CMK (cell line): ENCODE results near the gene EMC9.

ENCODE experiments used
- DNase-seq: peaks from one replicate; pipeline ENCODE4 v3.0.0-alpha.2; 2010; ENCODE audit warnings: low read depth

Gene EMC9

DNA sequence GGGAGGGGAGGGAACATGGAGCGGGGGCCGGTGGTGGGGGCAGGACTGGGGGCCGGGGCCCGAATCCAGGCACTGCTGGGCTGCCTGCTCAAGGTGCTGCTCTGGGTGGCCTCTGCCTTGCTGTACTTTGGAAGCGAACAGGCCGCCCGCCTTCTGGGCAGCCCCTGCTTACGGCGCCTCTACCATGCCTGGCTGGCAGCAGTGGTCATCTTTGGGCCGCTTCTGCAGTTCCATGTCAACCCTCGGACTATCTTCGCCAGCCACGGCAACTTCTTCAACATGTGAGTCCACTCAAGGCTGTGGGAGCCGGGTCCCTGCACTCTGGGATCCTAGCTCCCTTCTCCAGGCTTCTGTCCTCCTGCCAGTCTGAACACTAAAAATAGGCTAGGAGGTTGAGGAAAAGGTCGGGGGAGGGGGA, 9.8 kb downstream of the EMC9 start:
- no peak for DNase-seq

GRCh38 chr14:24130717-24131548, 10.5 kb downstream of the EMC9 start:
- DNase-seq, result no peak

DNA sequence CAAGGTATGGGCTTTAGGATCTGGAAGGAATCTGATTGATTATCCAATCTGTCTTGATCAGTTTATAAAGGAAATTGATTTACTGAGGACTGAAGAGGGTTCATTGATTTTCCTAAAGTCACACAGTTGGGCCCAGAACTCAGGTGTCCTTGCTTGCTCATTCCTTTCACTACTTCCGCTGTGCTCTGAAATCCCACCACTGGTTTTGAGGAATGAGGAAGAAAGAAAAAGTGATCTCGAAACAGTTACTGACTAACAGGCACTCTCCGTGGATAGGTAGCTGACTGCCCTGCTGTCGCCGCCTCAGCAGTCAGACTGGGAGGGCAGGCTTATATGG, 11.0 kb downstream of the EMC9 start, which contains the start of gene FITM1:
Gene FITM1 (plus strand): TSS at position 280 of the 337 bp plus-strand sequence. CDS start 905 bp downstream, outside the sequence.
- DNase-seq, result no peak

- no peak for DNase-seq
Observed at GRCh38 chr14:24129410-24129998, 11.9 kb downstream of the EMC9 start.

DNA sequence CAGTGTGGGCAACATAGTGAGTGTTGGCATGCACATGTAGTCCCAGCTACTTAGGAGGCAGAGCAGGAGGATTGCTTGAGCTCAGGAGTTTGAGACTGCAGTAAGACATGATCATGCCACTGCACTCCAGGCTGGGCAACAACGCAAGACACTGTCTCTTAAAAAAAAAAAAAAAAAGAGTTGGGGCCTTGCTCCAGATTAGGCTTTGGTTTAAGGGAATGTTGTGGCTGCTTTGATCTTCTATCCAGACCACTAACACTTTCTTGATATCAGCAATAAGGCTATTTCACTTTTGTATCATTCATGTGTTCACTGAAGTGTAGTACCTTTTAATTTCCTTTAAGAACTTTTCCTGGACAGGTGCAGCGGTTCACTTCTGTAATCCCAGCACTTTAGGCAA, 13.7 kb downstream of the EMC9 start:
- no peak for DNase-seq

DNA sequence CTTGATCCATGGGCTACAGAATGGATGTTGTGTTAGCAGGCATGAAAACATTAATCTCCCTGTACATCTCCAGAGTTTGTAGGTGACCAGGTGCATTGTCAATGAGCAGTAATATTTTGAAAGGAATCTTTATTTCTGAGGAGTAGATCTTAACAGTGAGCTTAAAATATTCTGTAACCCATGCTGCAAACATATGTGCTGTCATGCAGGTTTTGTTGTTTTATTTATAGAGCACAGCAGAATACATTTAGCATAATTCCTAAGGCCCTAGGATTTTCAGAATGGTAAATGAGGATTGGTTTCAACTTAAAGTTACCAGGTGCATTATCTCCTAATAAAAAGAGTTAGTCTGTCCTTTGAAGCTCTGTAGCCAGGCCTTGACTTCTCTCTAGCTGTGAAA, 14.5 kb downstream of the EMC9 start:
- DNase-seq, result no peak

- DNase-seq, result no peak
Observed at GRCh38 chr14:24123424-24124417, 17.7 kb downstream of the EMC9 start.

GRCh38 chr14:24122898-24123297, 18.5 kb downstream of the EMC9 start:
- DNase-seq, result no peak

GRCh38 chr14:24122416-24122815, 19.0 kb downstream of the EMC9 start:
- DNase-seq, result no peak

DNA sequence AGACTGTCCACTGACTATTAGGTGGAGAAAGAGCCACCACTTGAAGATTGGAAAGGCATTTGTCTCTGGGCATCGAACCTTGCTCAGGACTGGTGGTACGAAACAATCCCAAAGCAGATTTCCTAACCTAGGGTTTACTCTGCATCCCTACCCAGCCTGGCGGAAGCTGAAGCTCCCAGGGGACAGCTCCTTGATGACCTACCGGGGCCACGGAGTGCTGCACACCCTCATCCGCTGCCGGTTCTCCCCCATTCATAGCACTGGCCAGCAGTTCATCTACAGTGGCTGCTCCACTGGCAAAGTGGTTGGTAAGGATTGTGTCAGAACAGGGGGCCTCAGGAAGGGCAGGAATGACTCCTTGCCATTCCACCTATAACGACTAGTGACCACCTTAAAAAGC, 20.2 kb downstream of the EMC9 start:
- DNase-seq, result no peak

- DNase-seq, result no peak
Observed at GRCh38 chr14:24119691-24120090, 21.7 kb downstream of the EMC9 start.

DNA sequence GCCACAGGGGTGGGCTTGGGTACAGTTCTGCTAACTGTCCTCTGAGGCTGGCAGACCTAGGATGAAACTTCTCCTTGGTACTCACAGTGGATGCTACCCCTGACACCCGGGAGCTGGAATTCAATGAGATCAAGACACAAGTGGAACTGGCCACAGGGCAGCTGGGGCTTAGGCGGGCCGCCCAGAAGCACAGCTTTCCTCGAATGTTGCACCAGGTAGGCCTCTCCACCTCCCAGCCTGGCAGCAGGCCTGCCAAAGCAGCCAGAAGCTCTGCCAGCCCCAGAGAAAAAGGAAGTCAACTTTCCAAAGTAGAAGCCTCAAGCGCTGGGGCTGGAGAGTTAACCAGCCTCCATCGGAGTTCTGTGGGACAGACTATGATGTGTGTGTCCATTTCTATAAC, 24.2 kb downstream of the EMC9 start:
- DNase-seq, result no peak

GRCh38 chr14:24116128-24116814, 25.1 kb downstream of the EMC9 start:
- no peak for DNase-seq

GRCh38 chr14:24115422-24116127, 25.8 kb downstream of the EMC9 start:
- DNase-seq, result no peak

GRCh38 chr14:24114532-24115421, 26.6 kb downstream of the EMC9 start, which contains the start of the genes DCAF11 and NRL:
Gene DCAF11 (plus strand): TSS chr14:24114777. CDS start chr14:24115595, 818 bp downstream.
Gene NRL (minus strand): TSS chr14:24114949. CDS start chr14:24082848, 32,101 bp downstream.
- DNase-seq, result peak; percentile 95

GRCh38 chr14:24113801-24114531, 27.4 kb downstream of the EMC9 start:
- peak; percentile 47 for DNase-seq

DNA sequence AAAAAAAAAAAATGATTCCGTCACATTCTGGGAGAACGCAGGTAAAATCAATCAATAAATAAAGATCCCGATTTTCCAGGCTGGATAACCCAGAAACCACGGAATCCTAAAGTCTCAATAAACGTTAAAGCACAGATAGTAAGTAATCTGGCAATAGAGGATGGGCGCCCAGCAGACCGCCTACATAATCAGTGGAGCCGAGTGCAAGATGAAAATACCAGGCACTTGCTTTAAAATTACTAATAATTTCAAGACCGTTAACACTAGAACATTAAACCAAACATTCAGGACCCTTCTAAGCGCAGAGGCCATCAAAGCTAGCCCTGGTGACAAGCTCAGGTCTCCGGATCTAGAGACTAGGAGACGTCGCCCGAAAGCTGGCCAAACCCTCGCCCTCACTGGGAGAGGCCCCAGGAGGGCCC, 28.0 kb downstream of the EMC9 start:
- no peak for DNase-seq

DNA sequence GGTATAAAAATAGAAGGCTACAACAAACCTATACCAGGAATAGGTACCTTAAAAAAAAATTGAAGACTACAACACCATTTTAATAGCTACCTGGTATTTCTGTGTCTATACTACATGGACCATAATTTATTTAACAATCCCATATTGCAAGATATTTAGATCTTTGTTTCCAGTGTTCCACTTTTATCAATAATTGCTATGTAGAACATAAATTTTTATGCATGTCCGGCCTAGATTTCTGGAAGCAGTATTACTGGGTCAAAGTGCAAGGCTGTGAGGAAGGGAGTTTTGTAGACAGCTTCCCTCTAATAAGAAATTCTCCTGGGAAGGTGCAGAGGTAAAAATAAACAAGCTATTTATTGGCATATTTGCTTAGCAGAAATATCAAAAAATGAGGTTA, 30.9 kb downstream of the EMC9 start:
- DNase-seq, result no peak

- DNase-seq, result no peak
Observed at GRCh38 chr14:24110060-24110459, 31.3 kb downstream of the EMC9 start.
